ENCODE results near the gene FIGNL2. TPM values are rescaled to one million over a fixed set of nuclear protein-coding genes. Genes with fewer than 3 reads are reported as not detected.
"Not testable (repeated sequence)": the region's sequence is repeated elsewhere in the genome, so short reads cannot be mapped to it uniquely, and the experiment has no call there.

Gene FIGNL2
- total RNA-seq, 6 donors from 2014 or later = 0.22 to 1.5 (median 0.39) TPM; not detected in 1

GRCh38 chr12:51889216-51890132, 41.0 kb upstream of the FIGNL2 start:
- DNase-seq (peak in 1 of 2 donors; percentile 60), ATAC-seq (ENCODE audit: low FRiP score in 2 of 2) (no peak)
- Histone ChIP-seq H3K4me1 (peaks cover 9 to 17% (median 16%) of the 10 kb centered on the region in 4 donors), H3K36me3 (no peaks in the 10 kb centered on the region), H3K4me3 (no peak overlapping the region), H3K27ac (no peak overlapping the region), H3K9me3 (no peaks in the 10 kb centered on the region), H3K27me3 (no peaks in the 10 kb centered on the region)
- no peak for TF ChIP-seq CTCF (IDR thresholded peaks at IDR 0.05)
- no peak for TF ChIP-seq POLR2AphosphoS5 (IDR thresholded peaks at IDR 0.05)
- no peak for TF ChIP-seq EP300 (IDR thresholded peaks at IDR 0.05)
- TF ChIP-seq POLR2A (IDR thresholded peaks at IDR 0.05) = no peak
- WGBS, 2 donors = 86 to 87% methylated on average over 17 to 21 of the region's 21 CpGs

GRCh38 chr12:51888316-51889215, 40.0 kb upstream of the FIGNL2 start:
- Histone ChIP-seq H3K27me3 (no peaks in the 10 kb centered on the region), H3K27ac (no peak overlapping the region), H3K4me3 (no peak overlapping the region), H3K36me3 (no peaks in the 10 kb centered on the region), H3K9me3 (no peaks in the 10 kb centered on the region), H3K4me1 (peaks cover 9 to 16% (median 15%) of the 10 kb centered on the region in 4 donors)
- 74 to 86% methylated on average over 5 to 15 of the region's 15 CpGs for WGBS, 2 donors
- ATAC-seq (ENCODE audit: low FRiP score in 2 of 2) = no peak
- no peak for TF ChIP-seq POLR2A (IDR thresholded peaks at IDR 0.05)
- peak in 1 of 2 donors; percentile 20 for DNase-seq

- no peaks in the 10 kb centered on the region for H3K27me3 ChIP-seq
- peak in 1 of 2 donors; percentile 50 for ATAC-seq (ENCODE audit: low FRiP score in 2 of 2)
- H3K27ac ChIP-seq = peak within 1 kb of the TSS in 1 of 4 donors; percentile 83
- 63 to 79% methylated on average over 23 to 31 of the region's 41 CpGs for whole genome bisulfite sequencing, 2 donors
- no peaks in the 10 kb centered on the region for H3K36me3 ChIP-seq
- no peaks in the 10 kb centered on the region for H3K9me3 ChIP-seq
- DNase-seq = peak; percentile 51 to 91
- H3K4me1 ChIP-seq = peaks cover 9 to 16% (median 15%) of the 10 kb centered on the region in 4 donors
- TF ChIP-seq CTCF (IDR thresholded peaks at IDR 0.05) = no peak
- no peak for TF ChIP-seq POLR2A (IDR thresholded peaks at IDR 0.05)
- TF ChIP-seq POLR2AphosphoS5 (IDR thresholded peaks at IDR 0.05) = no peak
- no peak for TF ChIP-seq EP300 (IDR thresholded peaks at IDR 0.05)
- no peak within 1 kb of the TSS for H3K4me3 ChIP-seq
Measured at GRCh38 chr12:51887476-51888315, 39.2 kb upstream of the FIGNL2 start, which contains the start of gene ANKRD33. Gene ANKRD33, plus strand, starts transcription at chr12:51888103. Its CDS starts 84 bp downstream, at chr12:51888187.

- peaks cover 9 to 16% (median 15%) of the 10 kb centered on the region in 4 donors for H3K4me1 ChIP-seq
- no peaks in the 10 kb centered on the region for H3K27me3 ChIP-seq
- no peaks in the 10 kb centered on the region for H3K9me3 ChIP-seq
- DNase-seq = peak in 1 of 2 donors; percentile 87
- peak; percentile 79 to 95 for ATAC-seq (ENCODE audit: low FRiP score in 2 of 2)
- peak in 3 of 4 donors; percentile 78 to 96 (median 83) for TF ChIP-seq EP300 (IDR thresholded peaks at IDR 0.05)
- TF ChIP-seq POLR2AphosphoS5 (IDR thresholded peaks at IDR 0.05) = peak; percentile 95
- TF ChIP-seq CTCF (IDR thresholded peaks at IDR 0.05) = no peak
- H3K36me3 ChIP-seq = no peaks in the 10 kb centered on the region
- 52 to 58% methylated on average over 10 of the region's 10 CpGs for WGBS, 2 donors
- H3K4me3 ChIP-seq = no peak overlapping the region
- H3K27ac ChIP-seq = peak overlapping the region; percentile 42 to 83 (median 58)
Measured at GRCh38 chr12:51886021-51886710, 37.6 kb upstream of the FIGNL2 start.

- 80 to 84% methylated on average over 10 of the region's 10 CpGs for WGBS, 2 donors
- not testable (repeated sequence) for ATAC-seq (ENCODE audit: low FRiP score in 2 of 2)
Measured at GRCh38 chr12:51885294-51886020, 36.9 kb upstream of the FIGNL2 start.

More at GRCh38 chr12:51885294-51886020, 36.9 kb upstream of the FIGNL2 start:
- peak overlapping the region; percentile 26 to 67 (median 48) for H3K27ac ChIP-seq
- not testable (repeated sequence) for H3K4me3 ChIP-seq, H3K36me3 ChIP-seq, DNase-seq, H3K9me3 ChIP-seq, H3K27me3 ChIP-seq
- H3K4me1 ChIP-seq = peaks cover 9 to 16% (median 15%) of the 10 kb centered on the region in 4 donors

All from upper lobe of left lung (tissue), 6 donors.